Hematopoietic multipotent progenitor cell treated with erythropoietin and hydrocortisone succinate and interleukin-3 and kit ligand, for 8 days (in vitro differentiated cells): ENCODE data around the gene IL25.
"Not testable (repeated sequence)": the region's sequence is repeated elsewhere in the genome, so short reads cannot be mapped to it uniquely, and the experiment has no call there.

ENCODE experiments used
- DNase-seq: peaks from one replicate; pipeline ENCODE4 v3.0.0-alpha.2; 2015

IL25 gene

DNA sequence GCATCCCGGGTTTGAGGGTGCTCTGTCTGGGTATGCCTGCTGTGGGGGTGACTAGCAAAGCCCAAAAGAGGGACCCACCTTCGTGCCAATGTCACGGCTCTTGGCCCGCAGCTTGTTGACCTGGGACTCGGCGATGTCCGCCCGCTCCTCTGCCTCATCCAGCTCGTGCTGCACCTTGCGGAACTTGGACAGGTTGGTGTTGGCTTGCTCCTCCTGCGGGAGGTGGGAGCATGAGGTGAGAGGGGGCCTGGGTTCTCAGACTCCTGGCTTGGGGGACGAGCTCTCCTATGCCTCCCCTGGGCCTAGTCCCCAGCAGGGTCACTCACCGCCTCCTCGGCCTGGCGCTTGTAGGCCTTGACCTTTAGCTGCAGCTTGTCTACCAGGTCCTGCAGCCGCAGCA, 41.1 kb downstream of the IL25 start:
- DNase-seq, result no peak

DNA sequence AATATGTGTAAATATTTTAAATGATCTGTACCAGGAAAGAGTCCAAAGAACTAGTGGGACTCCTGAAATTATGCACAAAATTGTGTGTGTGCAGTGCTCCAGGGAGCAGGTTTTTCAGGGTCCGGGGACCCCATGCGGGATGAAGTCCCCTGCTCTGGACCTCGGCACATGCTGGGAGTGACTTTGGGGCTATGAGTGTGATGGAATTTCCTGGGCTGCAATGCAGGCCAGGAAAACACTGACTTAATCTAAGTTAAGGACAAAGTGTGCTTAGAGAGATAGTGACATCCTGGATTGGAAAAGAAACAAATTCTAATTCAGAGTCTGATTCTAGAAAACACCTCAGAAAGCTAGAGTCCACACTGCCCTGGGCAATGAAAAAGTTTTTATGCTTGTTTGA, 41.6 kb downstream of the IL25 start:
- DNase-seq, result no peak

DNA sequence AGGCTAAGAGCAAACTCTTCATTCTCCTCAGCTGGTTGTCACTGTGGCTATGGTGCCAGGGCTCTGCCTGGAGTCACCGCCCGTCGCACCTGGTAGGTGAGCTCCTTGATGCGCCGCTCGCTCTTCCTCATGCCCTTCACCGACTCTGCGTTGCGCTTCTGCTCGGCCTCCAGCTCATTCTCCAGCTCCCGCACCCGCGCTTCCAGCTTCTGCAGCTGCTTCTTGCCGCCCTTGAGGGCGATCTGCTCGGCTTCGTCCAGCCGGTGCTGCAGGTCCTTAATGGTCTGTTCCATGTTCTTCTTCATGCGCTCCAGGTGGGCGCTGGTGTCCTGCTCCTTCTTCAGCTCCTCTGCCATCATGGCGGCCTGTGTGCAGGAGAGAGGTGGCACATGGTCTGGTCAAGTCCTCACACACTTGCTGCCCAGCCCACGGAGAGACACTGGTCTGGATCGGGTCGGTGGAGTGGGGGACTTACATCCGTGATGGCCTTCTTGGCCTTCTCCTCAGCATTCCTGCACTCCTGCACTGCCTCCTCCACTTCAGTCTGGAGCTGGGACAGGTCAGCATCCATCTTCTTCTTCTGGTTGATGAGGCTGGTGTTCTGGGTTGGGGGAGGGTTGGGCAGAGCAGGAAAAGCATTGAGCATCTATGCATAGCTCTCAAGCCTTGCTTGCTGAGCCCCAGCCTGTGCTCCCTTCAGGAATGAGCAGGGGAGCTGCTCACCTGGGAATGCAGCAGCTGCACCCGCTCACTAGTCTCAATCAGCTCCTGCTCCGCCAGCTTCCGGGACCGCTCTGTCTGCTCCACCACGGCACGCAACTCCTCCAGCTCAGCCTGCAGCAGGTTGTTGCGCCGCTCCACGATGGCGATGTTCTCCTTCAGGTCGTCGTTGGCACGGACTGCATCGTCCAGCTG, 42.6 kb downstream of the IL25 start:
- no peak for DNase-seq

DNA sequence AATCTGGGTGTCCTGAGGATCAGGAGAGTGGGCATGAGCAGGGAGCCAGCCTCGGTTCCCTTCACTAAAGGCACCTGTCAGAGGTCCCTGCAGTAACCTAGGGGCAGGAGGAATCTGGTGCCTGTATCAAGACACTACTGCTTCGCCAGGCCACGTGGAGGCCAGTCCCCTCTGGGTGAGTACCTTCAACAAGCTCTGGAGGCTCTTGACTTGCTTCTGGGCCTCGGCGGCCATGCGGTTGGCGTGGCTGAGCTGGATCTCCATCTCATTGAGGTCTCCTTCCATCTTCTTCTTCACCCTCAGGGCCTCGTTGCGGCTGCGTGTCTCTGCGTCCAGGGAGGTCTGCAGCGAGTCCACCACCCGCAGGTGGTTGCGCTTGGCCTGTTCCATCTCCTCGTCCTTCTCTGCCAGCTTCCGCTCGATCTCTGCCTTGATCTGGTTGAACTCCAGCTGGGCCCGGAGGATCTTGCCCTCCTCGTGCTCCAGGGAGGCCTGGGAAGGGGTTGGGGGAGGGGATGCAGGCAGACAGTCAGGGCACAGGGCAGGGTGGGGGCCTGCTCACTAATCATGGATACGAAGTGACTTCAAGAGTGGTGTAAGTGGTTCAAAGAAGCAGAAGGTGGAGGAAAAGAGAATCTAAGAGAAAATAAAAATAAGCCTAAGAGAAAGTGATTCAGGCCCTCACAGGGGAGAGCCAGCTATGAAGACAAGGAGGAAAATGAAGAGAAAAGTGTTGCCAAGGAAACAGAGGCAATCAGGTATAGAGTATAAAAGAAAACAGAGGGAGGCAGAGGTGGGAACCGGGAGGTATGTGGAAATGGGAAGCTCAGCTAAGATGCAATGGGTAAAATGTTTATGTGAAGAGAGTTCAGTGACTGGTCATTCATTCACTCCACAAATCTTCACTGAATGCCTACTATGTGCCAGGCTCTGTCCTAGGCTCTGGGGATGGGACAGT, 43.5 kb downstream of the IL25 start:
- no peak for DNase-seq

DNA sequence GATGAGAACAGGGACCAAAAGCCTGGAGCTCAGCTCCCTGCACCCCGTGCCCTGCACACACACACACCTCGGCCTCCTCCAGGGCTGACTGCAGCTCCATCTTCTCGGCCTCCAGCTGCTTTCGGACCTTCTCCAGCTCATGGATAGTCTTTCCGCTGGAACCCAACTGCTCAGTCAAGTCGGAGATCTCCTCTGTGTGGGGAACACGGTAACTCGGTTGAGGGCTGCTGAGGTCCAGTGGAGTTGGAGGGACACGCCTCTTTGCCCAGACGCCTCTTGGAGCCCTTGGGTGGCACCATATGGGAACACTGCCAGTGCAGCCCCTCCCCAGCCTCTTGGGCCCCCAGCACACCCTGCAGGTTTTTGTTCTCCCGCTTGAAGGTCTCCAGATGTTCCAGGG, 44.2 kb downstream of the IL25 start:
- DNase-seq, result no peak

DNA sequence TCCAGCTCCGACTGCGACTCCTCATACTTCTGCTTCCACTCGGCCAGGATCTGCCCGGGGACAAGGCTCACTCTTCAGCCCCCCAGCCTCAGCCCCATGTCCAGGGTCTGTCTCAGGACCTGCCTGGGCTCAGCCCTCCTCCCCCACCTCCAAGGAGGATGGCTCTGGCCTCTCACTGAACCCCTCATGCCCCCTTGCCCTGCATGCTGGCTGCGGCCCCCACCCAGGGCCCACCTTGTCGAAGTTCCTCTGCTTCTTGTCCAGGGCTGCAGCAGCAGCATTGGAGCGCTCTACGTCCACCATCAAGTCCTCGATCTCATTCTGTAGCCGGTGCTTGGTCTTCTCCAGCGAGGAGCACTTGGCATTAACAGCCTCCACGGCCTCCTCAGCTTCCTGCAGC, 44.7 kb downstream of the IL25 start:
- not testable (repeated sequence) for DNase-seq

DNA sequence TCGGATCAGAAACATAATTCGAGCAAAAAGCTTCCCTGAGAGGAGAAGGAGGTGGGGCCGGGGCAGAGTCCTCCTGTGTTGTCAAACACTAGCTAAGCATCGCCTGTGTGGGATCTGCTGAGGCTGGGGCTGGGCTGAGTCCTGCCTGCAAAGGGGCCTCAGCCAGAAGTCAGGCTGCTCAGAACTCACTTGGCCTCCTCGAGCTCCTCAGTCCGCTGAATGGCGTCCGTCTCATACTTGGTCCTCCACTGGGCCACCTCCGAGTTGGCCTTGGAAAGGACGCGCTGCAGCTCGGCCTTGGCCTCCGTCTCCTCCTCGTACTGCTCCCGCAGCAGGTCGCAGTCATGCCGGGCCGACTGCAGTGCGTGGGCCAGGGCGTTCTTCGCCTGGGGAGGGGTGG, 45.4 kb downstream of the IL25 start:
- DNase-seq, result no peak

DNA sequence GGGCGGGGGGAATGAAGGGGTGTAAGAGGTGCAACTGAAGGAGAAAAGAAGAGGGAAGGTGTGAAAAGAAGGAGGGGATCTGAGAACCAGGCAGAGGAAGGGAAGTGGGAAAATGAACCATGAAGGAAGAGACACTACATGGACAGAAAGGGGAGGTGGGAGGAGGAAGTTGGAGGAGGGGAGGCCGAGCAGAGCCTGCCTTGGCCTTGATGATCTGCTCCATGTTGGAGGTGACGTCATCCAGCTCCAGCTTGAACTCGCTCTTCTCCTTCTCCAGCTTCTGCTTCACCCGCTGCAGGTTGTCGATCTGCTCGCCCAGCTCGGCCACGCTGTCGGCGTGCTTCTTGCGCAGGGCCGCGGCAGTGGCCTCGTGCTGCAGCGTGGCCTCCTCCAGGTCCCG, 47.0 kb downstream of the IL25 start:
- DNase-seq, result not testable (repeated sequence)

DNA sequence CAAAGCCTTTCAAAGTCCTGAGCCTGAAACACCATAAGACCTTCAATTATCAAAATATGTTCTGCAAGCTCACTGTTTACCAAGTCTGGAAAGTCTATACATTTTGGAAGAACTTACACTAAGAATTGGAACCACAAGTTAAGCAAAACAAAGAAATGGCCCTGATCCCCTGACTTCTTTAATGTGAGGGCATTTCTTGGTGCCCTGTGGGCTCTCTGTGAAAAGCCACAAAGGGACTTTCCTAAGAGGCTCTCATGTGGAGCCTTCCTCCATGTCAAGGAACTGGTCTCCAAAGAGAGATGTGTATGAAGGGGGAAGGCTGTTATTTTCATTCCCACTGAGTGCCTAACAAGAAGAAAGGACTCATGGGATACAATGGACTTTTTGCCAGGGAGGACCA, 49.0 kb downstream of the IL25 start:
- DNase-seq, result no peak

DNA sequence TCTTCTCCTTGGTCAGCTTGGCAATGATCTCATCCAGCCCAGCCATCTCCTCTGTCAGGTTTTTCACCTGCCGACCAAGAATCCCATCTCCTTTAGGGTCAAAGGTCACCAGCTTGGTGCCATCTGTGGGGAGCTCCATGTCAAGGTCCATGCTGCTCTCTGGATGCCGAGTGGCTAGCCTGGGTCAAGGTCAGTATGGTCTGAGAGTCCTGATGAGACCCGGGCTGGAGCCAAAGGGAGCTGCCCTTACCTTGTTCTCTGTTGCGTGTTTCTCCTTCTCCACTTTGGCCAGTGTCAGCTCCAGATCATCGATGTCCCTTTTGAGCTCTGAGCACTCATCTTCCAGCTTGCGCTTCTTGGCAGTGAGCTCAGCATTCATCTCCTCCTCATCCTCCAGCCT, 51.0 kb downstream of the IL25 start:
- DNase-seq, result no peak

DNA sequence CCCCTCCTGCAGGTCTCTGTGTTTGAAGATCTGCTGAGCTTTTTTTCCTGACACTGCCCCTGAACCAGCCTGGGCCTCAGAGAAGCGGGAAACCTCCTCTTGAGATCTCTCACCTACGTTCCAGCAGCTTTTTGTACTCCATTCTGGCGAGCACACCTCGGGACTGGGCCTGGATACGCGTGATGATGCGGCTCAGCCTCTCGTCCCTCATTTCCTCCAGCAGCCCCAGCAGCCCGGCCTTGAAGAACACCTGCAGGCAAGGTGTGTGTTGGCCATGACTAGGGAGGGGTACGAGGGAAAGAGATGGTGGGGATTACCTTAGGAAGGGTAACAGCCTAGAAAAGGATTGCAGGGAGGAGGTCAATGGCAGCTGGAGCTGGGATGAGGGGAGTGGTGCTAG, 52.6 kb downstream of the IL25 start:
- no peak for DNase-seq

DNA sequence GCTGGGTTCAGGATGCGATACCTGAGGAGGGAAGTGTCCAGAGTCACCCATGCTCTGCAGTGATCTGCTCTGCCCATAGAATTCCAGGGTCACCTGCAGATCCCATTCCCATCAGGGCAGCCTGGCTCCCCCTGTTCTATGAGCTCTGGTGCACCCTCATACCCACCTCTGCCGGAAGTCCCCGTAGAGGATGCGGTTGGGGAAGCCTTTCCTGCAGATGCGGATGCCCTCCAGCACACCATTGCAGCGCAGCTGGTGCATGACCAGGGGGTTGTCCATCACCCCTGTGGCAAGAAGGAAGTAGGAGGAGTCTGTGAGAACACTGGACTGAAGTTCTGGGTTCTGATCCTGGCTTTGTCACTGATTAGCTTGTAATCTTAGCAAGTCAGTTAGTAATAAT, 53.2 kb downstream of the IL25 start:
- not testable (repeated sequence) for DNase-seq
